SKM-1 treated with dmso at 0.1 percent for 144 hours (cell line): ENCODE measurements around the gene PLEKHJ1.

Experiments used
- DNase-seq: peaks from one replicate; lab custom pipeline; 2025; ENCODE audit not compliant: unreplicated experiment; lab: John Stamatoyannopoulos, UW

PLEKHJ1 gene

DNA sequence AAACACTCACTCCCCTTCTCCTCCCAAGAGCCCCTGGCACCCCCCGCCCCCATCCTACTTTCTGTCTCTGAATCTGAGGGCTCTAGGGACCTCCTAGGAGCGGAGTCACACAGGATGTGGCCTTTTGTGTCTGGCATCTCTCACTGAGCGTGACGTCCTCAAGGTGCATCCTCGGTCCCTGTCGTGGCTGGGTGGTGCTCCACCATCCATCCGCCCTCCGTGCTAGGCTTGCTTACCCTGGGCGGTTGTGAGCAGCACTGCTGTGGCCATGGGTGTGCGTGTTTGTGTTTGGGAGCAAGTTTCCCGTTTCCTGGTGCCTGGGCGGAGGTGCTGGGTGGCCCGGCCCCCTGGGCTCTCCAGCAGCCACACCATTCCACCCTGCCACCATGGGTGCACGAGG lies 12.2 kb downstream of the PLEKHJ1 start:
- no peak for DNase-seq

- DNase-seq, result no peak
These were observed 12.7 kb downstream of the PLEKHJ1 start for GRCh38 chr19:2223391-2223790.

DNA sequence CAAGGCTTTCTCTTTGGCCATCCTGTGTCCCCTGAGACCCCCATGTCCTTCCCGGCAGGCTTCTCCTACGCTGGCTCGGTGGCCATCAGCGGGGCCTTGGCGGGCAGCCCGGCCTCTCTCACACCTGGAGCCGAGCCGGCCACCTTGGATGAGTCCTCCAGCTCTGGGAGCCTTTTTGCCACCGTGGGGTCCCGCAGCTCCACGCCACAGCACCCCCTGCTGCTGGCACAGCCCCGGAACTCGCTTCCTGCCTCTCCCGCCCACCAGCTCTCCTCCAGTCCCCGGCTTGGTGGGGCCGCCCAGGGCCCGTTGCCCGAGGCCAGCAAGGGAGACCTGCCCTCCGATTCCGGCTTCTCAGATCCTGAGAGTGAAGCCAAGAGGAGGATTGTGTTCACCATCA lies 14.2 kb downstream of the PLEKHJ1 start:
- no peak for DNase-seq

GRCh38 chr19:2221250-2221831 lies 14.8 kb downstream of the PLEKHJ1 start:
- no peak for DNase-seq

DNA sequence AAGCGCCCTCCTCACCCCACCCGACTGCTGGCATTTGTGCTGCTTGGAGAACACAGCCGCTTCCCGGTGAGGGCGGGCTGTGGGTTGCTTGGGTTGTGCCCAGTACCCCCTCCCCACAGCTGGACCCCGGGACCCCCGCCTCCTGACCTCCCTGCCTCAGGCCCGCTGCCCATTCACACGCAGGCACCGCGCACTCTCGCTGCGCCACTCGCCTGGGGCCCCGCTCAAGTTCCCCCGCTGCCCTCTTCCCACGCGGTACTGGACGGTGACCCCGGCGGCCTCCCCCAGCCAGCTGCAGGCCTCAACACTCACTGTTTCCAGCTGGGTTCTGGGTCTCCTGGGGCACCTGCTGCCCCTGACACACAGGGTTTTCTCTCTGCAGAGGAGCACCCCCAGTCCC lies 16.4 kb downstream of the PLEKHJ1 start:
- no peak for DNase-seq

- DNase-seq, result no peak
These were observed 18.5 kb downstream of the PLEKHJ1 start for GRCh38 chr19:2217591-2217990.

GRCh38 chr19:2216361-2217225 lies 19.5 kb downstream of the PLEKHJ1 start:
- DNase-seq, result no peak

DNA sequence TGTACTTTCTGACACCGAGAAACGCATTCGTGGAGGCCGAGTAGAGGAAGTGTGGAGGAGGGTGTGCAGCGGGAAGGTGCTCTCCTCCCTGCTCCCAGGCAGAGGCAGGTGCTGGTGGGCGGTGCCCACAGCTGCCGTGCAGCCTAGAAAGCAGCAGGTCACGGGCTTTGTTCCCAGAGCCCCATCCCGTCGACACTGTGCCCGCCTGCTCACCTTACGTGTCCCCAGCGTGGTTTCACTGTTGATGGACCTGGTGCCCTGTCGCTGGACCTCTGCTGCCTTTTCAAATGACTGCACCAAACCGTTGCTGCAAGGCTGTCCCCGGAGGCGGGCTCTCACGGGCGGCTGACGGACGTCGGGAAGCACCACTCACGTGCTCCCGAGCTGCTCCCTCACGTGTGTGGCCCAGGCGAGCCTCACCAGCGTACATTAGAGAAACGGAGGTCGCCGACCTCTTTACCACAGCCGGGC lies 20.8 kb downstream of the PLEKHJ1 start:
- no peak for DNase-seq

- DNase-seq, result no peak
These were observed 21.9 kb downstream of the PLEKHJ1 start for GRCh38 chr19:2214251-2214650.

GRCh38 chr19:2213799-2214198 lies 22.3 kb downstream of the PLEKHJ1 start:
- DNase-seq, result no peak

DNA sequence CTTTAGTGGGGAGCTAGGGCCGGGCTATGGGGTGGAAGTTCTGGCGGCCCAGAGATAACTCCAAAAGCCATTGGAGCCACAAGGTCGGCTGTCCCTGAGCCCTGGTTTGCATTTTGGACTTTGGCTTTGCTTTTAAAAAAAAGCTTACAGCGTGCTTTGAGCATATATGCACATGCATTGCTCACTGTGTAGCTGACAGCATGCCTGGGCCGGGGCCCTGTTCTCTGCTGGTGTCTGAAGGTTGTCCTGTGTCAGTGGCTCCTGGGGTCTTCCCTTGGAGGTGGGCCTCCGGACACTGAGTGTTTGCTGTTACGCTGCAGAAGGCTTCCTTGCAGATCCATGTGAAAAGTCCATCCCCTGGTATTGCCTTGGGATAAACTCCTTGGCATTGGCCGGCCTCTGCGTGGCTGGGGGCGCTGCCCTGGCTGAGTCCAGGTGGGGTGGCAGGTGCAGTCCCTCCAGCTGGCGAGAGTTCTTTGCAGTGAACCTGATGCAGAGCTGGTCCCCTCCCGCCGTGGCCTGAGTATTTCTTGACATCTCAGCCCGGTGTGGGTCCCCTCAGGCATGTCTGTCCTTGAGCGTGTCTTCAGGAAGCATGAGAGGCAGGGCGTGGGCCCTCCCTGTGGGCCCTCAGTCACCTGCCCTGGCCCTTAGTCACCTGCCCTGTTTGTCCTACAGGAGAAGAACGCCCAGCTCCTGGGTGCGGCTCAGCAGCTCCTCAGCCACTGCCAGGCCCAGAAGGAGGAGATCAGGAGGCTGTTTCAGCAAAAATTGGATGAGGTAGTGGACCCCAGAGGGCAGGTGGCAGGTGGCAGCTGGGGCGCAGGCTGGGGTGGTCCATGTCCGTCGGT lies 23.0 kb downstream of the PLEKHJ1 start:
- DNase-seq, result no peak

- DNase-seq, result no peak
These were observed 25.0 kb downstream of the PLEKHJ1 start for GRCh38 chr19:2210987-2211740.

GRCh38 chr19:2210206-2210605 lies 25.9 kb downstream of the PLEKHJ1 start:
- DNase-seq, result no peak

GRCh38 chr19:2209408-2209807 lies 26.7 kb downstream of the PLEKHJ1 start:
- DNase-seq, result no peak

- DNase-seq, result no peak
These were observed 27.2 kb downstream of the PLEKHJ1 start for GRCh38 chr19:2208975-2209374.

GRCh38 chr19:2207991-2208860 lies 27.9 kb downstream of the PLEKHJ1 start:
- DNase-seq, result no peak

GRCh38 chr19:2207008-2207407 lies 29.1 kb downstream of the PLEKHJ1 start:
- DNase-seq, result no peak

DNA sequence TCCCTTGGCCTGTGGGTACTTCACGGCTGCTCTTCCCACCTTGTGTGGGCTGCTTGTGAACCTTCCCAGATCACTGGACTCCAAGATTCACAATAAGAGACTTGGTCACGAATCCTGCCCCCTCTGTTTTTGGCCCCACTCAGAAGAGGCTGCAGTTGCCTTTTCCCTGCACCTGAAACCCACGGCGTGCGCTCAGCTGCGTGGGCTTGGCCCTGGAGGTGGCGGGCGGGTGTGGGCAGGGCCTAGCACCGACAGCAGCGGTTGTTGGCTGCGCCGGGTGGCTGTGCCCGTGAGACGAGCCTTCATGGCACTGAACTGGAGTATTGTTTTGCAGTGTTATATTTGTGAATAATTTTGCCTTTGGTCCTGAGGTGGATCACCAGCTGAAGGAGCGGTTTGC lies 33.8 kb downstream of the PLEKHJ1 start:
- DNase-seq, result no peak

- DNase-seq, result no peak
These were observed 34.5 kb downstream of the PLEKHJ1 start for GRCh38 chr19:2201473-2202148.
